Transverse colon (tissue), 3 donors: Measurements from ENCODE around the gene CCDC107.

Source experiments
- CTCF ChIP-seq, 5 experiments: fragments of 200-600 bp in 3 of 5; fragments of 450-650 bp in 2 of 5; sonication (generic) in 3 of 5; IDR thresholded peaks; 1 replicate in 2 of 5; 2 replicates in 3 of 5; pipeline ENCODE4 v1.5.1; 2016 to 2017; ENCODE audit warnings: antibody characterized with exemption in 5 of 5, inconsistent platforms in 3 of 5, mild to moderate bottlenecking in 2 of 5, moderate library complexity in 1 of 5
- EP300 ChIP-seq: sonication (generic); formaldehyde crosslinking; IDR thresholded peaks from one replicate; pipeline ENCODE4 v1.6.1; 2017; ENCODE audit warnings: antibody characterized with exemption, low read depth
- POLR2A ChIP-seq: fragments of 450-650 bp; IDR thresholded peaks from one replicate; pipeline ENCODE4 v1.6.1; 2016; ENCODE audit warnings: antibody characterized with exemption, mild to moderate bottlenecking, moderate library complexity

GRCh38 chr9:35636135-35636876, 21.8 kb upstream of the CCDC107 start:
- TF ChIP-seq CTCF (IDR thresholded peaks at IDR 0.05) (no peak), EP300 (no peak), POLR2A (no peak)
